Brain pericyte (primary cell): ENCODE results near the gene CCDC57.

Source experiments
- DNase-seq: peaks from one replicate; pipeline ENCODE4 v3.0.0-alpha.2; 2012; ENCODE audit warnings: low read depth, low spot score

CCDC57 gene

GRCh38 chr17:82246365-82247181, 33.9 kb upstream of the CCDC57 start:
- DNase-seq = no peak

- no peak for DNase-seq
Observed at GRCh38 chr17:82246040-82246364, 33.4 kb upstream of the CCDC57 start.

GRCh38 chr17:82245134-82246039, 32.7 kb upstream of the CCDC57 start:
- DNase-seq = no peak

GRCh38 chr17:82244413-82245133, 31.9 kb upstream of the CCDC57 start:
- DNase-seq = no peak

GRCh38 chr17:82243648-82244412, 31.2 kb upstream of the CCDC57 start:
- no peak for DNase-seq

GRCh38 chr17:82242977-82243647, 30.5 kb upstream of the CCDC57 start:
- no peak for DNase-seq

- no peak for DNase-seq
Observed at GRCh38 chr17:82242698-82242976, 30.0 kb upstream of the CCDC57 start.

GRCh38 chr17:82241926-82242697, 29.5 kb upstream of the CCDC57 start:
- no peak for DNase-seq

- no peak for DNase-seq
Observed at GRCh38 chr17:82241183-82241925, 28.7 kb upstream of the CCDC57 start.

- no peak for DNase-seq
Observed at GRCh38 chr17:82240506-82241182, 28.0 kb upstream of the CCDC57 start.

GRCh38 chr17:82239926-82240505, 27.4 kb upstream of the CCDC57 start:
- no peak for DNase-seq

- DNase-seq = no peak
Observed at GRCh38 chr17:82239401-82239925, 26.8 kb upstream of the CCDC57 start.

- no peak for DNase-seq
Observed at GRCh38 chr17:82238472-82239201, 26.0 kb upstream of the CCDC57 start.

- DNase-seq = no peak
Observed at GRCh38 chr17:82237746-82238471, 25.3 kb upstream of the CCDC57 start.

GRCh38 chr17:82237083-82237745, 24.6 kb upstream of the CCDC57 start:
- no peak for DNase-seq
